ENCODE data around the gene FMNL3.

The FMNL3 gene, protein sequence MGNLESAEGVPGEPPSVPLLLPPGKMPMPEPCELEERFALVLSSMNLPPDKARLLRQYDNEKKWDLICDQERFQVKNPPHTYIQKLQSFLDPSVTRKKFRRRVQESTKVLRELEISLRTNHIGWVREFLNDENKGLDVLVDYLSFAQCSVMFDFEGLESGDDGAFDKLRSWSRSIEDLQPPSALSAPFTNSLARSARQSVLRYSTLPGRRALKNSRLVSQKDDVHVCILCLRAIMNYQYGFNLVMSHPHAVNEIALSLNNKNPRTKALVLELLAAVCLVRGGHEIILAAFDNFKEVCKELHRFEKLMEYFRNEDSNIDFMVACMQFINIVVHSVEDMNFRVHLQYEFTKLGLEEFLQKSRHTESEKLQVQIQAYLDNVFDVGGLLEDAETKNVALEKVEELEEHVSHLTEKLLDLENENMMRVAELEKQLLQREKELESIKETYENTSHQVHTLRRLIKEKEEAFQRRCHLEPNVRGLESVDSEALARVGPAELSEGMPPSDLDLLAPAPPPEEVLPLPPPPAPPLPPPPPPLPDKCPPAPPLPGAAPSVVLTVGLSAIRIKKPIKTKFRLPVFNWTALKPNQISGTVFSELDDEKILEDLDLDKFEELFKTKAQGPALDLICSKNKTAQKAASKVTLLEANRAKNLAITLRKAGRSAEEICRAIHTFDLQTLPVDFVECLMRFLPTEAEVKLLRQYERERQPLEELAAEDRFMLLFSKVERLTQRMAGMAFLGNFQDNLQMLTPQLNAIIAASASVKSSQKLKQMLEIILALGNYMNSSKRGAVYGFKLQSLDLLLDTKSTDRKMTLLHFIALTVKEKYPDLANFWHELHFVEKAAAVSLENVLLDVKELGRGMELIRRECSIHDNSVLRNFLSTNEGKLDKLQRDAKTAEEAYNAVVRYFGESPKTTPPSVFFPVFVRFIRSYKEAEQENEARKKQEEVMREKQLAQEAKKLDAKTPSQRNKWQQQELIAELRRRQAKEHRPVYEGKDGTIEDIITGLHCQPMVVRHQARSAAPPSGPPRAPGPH

GRCh38 chr12:49707128-49707811, at the start of gene FMNL3:
FMNL3 (minus strand) TSS chr12:49707405; CDS start chr12:49707180, 225 bp downstream.
- CTCF ChIA-PET = interaction anchor here (1.0 to 1.3 kb wide), 2 partner anchors 63 kb away, joined by 3 to 4 read pairs; no protein-coding TSS in a partner anchor
- POLR2A ChIA-PET = interaction anchor here (0.6 to 4.3 kb wide), 4 partner anchors 9 to 85 kb away, joined by 3 to 19 read pairs (median 4); partner anchors contain the start of gene TMBIM6
- TF ChIP-seq TARDBP (IDR thresholded peaks at IDR 0.05) (no peak), ARNT (IDR thresholded peaks at IDR 0.05) (peak; percentile 24; the same call in 1 of the 2 replicates), PKNOX1 (IDR thresholded peaks at IDR 0.05) (peak; percentile 99), BHLHE40 (IDR thresholded peaks at IDR 0.05; ENCODE audit: borderline replicate concordance) (no peak), L3MBTL2 (conservative IDR thresholded peaks at IDR 0.05) (peak; percentile 100)
- DNase-seq (ENCODE audit: extremely low spot score) = peak; percentile 99

DNA sequence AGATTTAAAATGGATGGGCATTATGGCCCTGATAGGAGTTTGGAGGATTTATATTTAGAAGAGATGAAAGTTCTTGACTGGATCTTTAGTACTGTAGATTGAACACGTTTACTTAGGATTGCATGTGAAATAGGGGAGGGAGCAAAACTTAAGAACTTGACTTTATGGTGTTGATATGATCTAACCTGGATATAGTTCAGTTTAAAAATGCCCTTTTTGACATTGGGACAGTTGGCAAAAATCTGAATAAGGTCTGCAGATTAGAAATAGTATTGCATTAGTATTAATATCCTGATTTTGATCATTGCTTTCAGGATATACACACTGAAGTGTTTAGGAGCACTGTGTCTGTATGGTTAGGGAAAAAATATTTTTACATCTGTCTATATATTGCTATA, 43.8 kb upstream of the FMNL3 start:
- ChIA-PET POLR2A (no interaction called here), CTCF (no interaction called here)
- TF ChIP-seq SUZ12 (IDR thresholded peaks at IDR 0.05) = no peak
- TF ChIP-seq TARDBP (IDR thresholded peaks at IDR 0.05) = no peak
- no peak for TF ChIP-seq ZNF384 (IDR thresholded peaks at IDR 0.05)
- TF ChIP-seq LEF1 (IDR thresholded peaks at IDR 0.05; ENCODE audit: borderline replicate concordance) = no peak
- no peak for TF ChIP-seq CTBP1 (IDR thresholded peaks at IDR 0.05; ENCODE audit: borderline replicate concordance)
- no peak for TF ChIP-seq FOXA1 (IDR thresholded peaks at IDR 0.05)
- no peak for TF ChIP-seq BHLHE40 (IDR thresholded peaks at IDR 0.05; ENCODE audit: borderline replicate concordance)
- TF ChIP-seq L3MBTL2 (conservative IDR thresholded peaks at IDR 0.05) = no peak
- no peak for TF ChIP-seq FOXK2 (IDR thresholded peaks at IDR 0.05)
- no peak for TF ChIP-seq PKNOX1 (IDR thresholded peaks at IDR 0.05)
- no peak for TF ChIP-seq HDGF (IDR thresholded peaks at IDR 0.05; ENCODE audit: borderline replicate concordance)
- no peak for TF ChIP-seq SP1 (IDR thresholded peaks at IDR 0.05)
- TF ChIP-seq NFRKB (IDR thresholded peaks at IDR 0.05) = no peak
- no peak for TF ChIP-seq ARNT (IDR thresholded peaks at IDR 0.05)
- no peak for TF ChIP-seq FOXM1 (IDR thresholded peaks at IDR 0.05; ENCODE audit: borderline replicate concordance)
- no peak for TF ChIP-seq ELF4 (IDR thresholded peaks at IDR 0.05)
- DNase-seq (ENCODE audit: extremely low spot score) = no peak

- ChIA-PET CTCF (interaction anchor here (0.7 to 1.1 kb wide), 2 partner anchors 9 to 103 kb away, joined by 3 to 6 read pairs; partner anchors contain the start of gene TMBIM6), POLR2A (interaction anchor here (1.1 to 1.2 kb wide), 2 partner anchors 9 to 78 kb away, joined by 4 to 9 read pairs; partner anchors contain the start of genes NCKAP5L and TMBIM6)
- DNase-seq (ENCODE audit: extremely low spot score) = no peak
- no peak for TF ChIP-seq ELF4 (IDR thresholded peaks at IDR 0.05)
- TF ChIP-seq ARNT (IDR thresholded peaks at IDR 0.05) = no peak
- no peak for TF ChIP-seq L3MBTL2 (conservative IDR thresholded peaks at IDR 0.05)
- no peak for TF ChIP-seq CTBP1 (IDR thresholded peaks at IDR 0.05; ENCODE audit: borderline replicate concordance)
- no peak for TF ChIP-seq BHLHE40 (IDR thresholded peaks at IDR 0.05; ENCODE audit: borderline replicate concordance)
- no peak for TF ChIP-seq SUZ12 (IDR thresholded peaks at IDR 0.05)
- TF ChIP-seq FOXK2 (IDR thresholded peaks at IDR 0.05) = no peak
- no peak for TF ChIP-seq ZNF384 (IDR thresholded peaks at IDR 0.05)
- TF ChIP-seq PKNOX1 (IDR thresholded peaks at IDR 0.05) = no peak
- TF ChIP-seq TARDBP (IDR thresholded peaks at IDR 0.05) = no peak
- no peak for TF ChIP-seq HDGF (IDR thresholded peaks at IDR 0.05; ENCODE audit: borderline replicate concordance)
- no peak for TF ChIP-seq FOXM1 (IDR thresholded peaks at IDR 0.05; ENCODE audit: borderline replicate concordance)
- TF ChIP-seq FOXA1 (IDR thresholded peaks at IDR 0.05) = no peak
- no peak for TF ChIP-seq NFRKB (IDR thresholded peaks at IDR 0.05)
- TF ChIP-seq SP1 (IDR thresholded peaks at IDR 0.05) = no peak
- no peak for TF ChIP-seq LEF1 (IDR thresholded peaks at IDR 0.05; ENCODE audit: borderline replicate concordance)
These were observed 43.1 kb upstream of the FMNL3 start for GRCh38 chr12:49750027-49750995.

DNA sequence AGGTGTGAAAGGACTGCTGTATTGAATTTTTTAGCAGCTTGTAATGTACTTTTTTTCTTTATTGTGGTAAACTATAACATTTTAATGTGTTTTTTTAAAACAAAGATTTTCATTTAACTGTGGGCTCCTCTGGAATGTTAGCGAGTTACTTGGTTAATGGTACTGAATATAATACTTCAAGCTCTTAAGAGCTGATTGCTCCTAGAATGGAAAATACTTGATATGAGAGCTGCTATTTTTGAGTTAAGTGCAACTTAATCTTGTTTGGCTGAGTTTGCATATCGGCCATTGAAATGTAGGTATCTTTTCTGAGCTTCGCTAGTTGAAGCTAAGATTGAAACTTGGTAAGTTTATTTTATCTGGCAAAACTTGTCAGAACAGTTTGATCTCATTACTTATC, 41.6 kb upstream of the FMNL3 start:
- CTCF ChIA-PET = interaction anchor here (0.8 to 1.2 kb wide), 5 partner anchors 7 to 113 kb away, joined by 3 to 6 read pairs (median 3); partner anchors contain the start of gene TMBIM6

More for the DNA sequence above, 41.6 kb upstream of the FMNL3 start:
- POLR2A ChIA-PET = interaction anchor here (1.1 kb wide), 1 partner anchor 79 kb away, joined by 4 read pairs; the partner anchor contains the start of gene NCKAP5L
- TF ChIP-seq TARDBP (IDR thresholded peaks at IDR 0.05) (no peak), BHLHE40 (IDR thresholded peaks at IDR 0.05; ENCODE audit: borderline replicate concordance) (no peak), ARNT (IDR thresholded peaks at IDR 0.05) (no peak), FOXK2 (IDR thresholded peaks at IDR 0.05) (no peak), SP1 (IDR thresholded peaks at IDR 0.05) (no peak), FOXM1 (IDR thresholded peaks at IDR 0.05; ENCODE audit: borderline replicate concordance) (no peak), L3MBTL2 (conservative IDR thresholded peaks at IDR 0.05) (no peak), ELF4 (IDR thresholded peaks at IDR 0.05) (no peak), NFRKB (IDR thresholded peaks at IDR 0.05) (no peak), SUZ12 (IDR thresholded peaks at IDR 0.05) (no peak), FOXA1 (IDR thresholded peaks at IDR 0.05) (no peak), PKNOX1 (IDR thresholded peaks at IDR 0.05) (no peak), ZNF384 (IDR thresholded peaks at IDR 0.05) (no peak), LEF1 (IDR thresholded peaks at IDR 0.05; ENCODE audit: borderline replicate concordance) (no peak)
- DNase-seq (ENCODE audit: extremely low spot score) = no peak
